HepG2 (cell line): Measurements from ENCODE around the gene VGF. TPM values are rescaled to one million over a fixed set of nuclear protein-coding genes. Genes with fewer than 3 reads are reported as not detected.
A peak's percentile ranks its signal among the peaks of the same experiment; 100 is the strongest.

Experiments
- HMG20A ChIP-seq: IDR thresholded peaks from 2 replicates; pipeline ENCODE4 v1.6.1; 2016; ENCODE audit warnings: borderline replicate concordance
- IRF2 ChIP-seq: IDR thresholded peaks from 2 replicates; pipeline ENCODE4 v1.6.1; 2018; ENCODE audit warnings: missing genetic modification reagents, missing compliant biosample characterization
- MED8 ChIP-seq: sonication (generic); formaldehyde crosslinking; IDR thresholded peaks from 2 replicates; pipeline ENCODE4 v1.8.1; 2023; ENCODE audit warnings: mild to moderate bottlenecking, missing genetic modification reagents; ENCODE audit not compliant: insufficient replicate concordance
- NCOA1 ChIP-seq: sonication (generic); formaldehyde crosslinking; IDR thresholded peaks from 2 replicates; pipeline ENCODE4 v1.9.0; 2021; ENCODE audit warnings: missing genetic modification reagents
- NR2C2 ChIP-seq: sonication (generic); formaldehyde crosslinking; IDR thresholded peaks from 2 replicates; pipeline ENCODE4 v1.4.0; 2020; ENCODE audit warnings: missing genetic modification reagents, mild to moderate bottlenecking, moderate library complexity, borderline replicate concordance
- RBFOX2 ChIP-seq: fragments of 200-400 bp; formaldehyde crosslinking; IDR thresholded peaks from 2 replicates; pipeline ENCODE4 v1.6.1; 2017; ENCODE audit warnings: low read depth, mild to moderate bottlenecking, low read length
- SOX6 ChIP-seq, 2 experiments: fragments of 450-650 bp in 1 of 2; sonication (generic) in 1 of 2; formaldehyde crosslinking in 1 of 2; IDR thresholded peaks; 2 replicates each; pipeline versions ENCODE4 v1.4.0 to v1.6.1; 2017 to 2020; ENCODE audit warnings: antibody characterized with exemption in 1 of 2, mild to moderate bottlenecking in 1 of 2, missing genetic modification reagents in 1 of 2
- SP2 ChIP-seq: sonication (generic); formaldehyde crosslinking; IDR thresholded peaks from 2 replicates; pipeline ENCODE4 v1.5.1; 2020; ENCODE audit warnings: mild to moderate bottlenecking, missing genetic modification reagents
- TCF12 ChIP-seq, 2 experiments: fragments of 450-650 bp in 1 of 2; sonication (generic) in 1 of 2; formaldehyde crosslinking in 1 of 2; IDR thresholded peaks; 2 replicates each; pipeline versions ENCODE4 v1.6.1 to v1.8.0; 2017 to 2022; ENCODE audit warnings: antibody characterized with exemption in 1 of 2, mild to moderate bottlenecking in 1 of 2, missing genetic modification reagents in 1 of 2, moderate library complexity in 1 of 2
- TMF1 ChIP-seq: sonication (generic); formaldehyde crosslinking; IDR thresholded peaks from 2 replicates; pipeline ENCODE4 v1.8.1; 2022; ENCODE audit warnings: low read depth, missing genetic modification reagents
- ZNF253 ChIP-seq: sonication (generic); formaldehyde crosslinking; IDR thresholded peaks from 2 replicates; pipeline ENCODE4 v1.8.0; 2022; ENCODE audit warnings: mild to moderate bottlenecking, missing genetic modification reagents, borderline replicate concordance
- ZNF337 ChIP-seq: sonication (generic); formaldehyde crosslinking; IDR thresholded peaks from 2 replicates; pipeline ENCODE4 v1.5.1; 2020; ENCODE audit warnings: missing genetic modification reagents, low read depth, mild to moderate bottlenecking, borderline replicate concordance
- ZNF749 ChIP-seq: sonication (generic); formaldehyde crosslinking; IDR thresholded peaks from 2 replicates; pipeline ENCODE4 v1.8.0; 2022; ENCODE audit warnings: mild to moderate bottlenecking, missing genetic modification reagents, moderate library complexity, borderline replicate concordance
- ZNF841 ChIP-seq: sonication (generic); formaldehyde crosslinking; IDR thresholded peaks from 2 replicates; pipeline ENCODE4 v1.8.1; 2023; ENCODE audit warnings: missing genetic modification reagents, borderline replicate concordance
- polyA plus RNA-seq, 8 experiments: library from polyadenylated mRNA; depleted of rRNA in 3 of 8; stranded (reverse) in 7 of 8; unstranded in 1 of 8; fragments of >200 nt; fragmentation: Illumina TruSeq in 4 of 8; extraction: Trizol in 4 of 8; gene quantifications; 2 replicates each; pipeline versions ENCODE4 v1.2.1 to v1.2.3, GENCODE V29; 2011 to 2016; ENCODE audit warnings: low read depth in 4 of 8, missing spikeins in 1 of 8, mixed read lengths in 1 of 8; ENCODE audit not compliant: insufficient read depth in 1 of 8
- total RNA-seq, 5 experiments: library from RNA; depleted of rRNA; stranded (reverse); fragments of >200 nt; fragmentation: Illumina TruSeq; extraction: Trizol; gene quantifications; 2 replicates each; pipeline ENCODE4 v1.2.3, GENCODE V29; 2016; ENCODE audit warnings: low read depth in 1 of 5
- TF ChIP-seq, protein P1 (sequence below): IDR thresholded peaks from 2 replicates; pipeline ENCODE4 v1.6.1; 2012; ENCODE audit warnings: inconsistent platforms
- TF ChIP-seq, protein P2 (sequence below): sonication (generic); formaldehyde crosslinking; IDR thresholded peaks from 2 replicates; pipeline ENCODE4 v1.4.0; 2020; ENCODE audit warnings: mild to moderate bottlenecking, missing genetic modification reagents
- TF ChIP-seq, protein P3 (sequence below): sonication (generic); formaldehyde crosslinking; IDR thresholded peaks from 2 replicates; pipeline ENCODE4 v1.8.0; 2022; ENCODE audit warnings: mild to moderate bottlenecking, missing genetic modification reagents, moderate library complexity
- TF ChIP-seq, protein P4 (sequence below): sonication (generic); formaldehyde crosslinking; conservative IDR thresholded peaks from 2 replicates; pipeline ENCODE4 v1.8.0; 2022; ENCODE audit warnings: missing genetic modification reagents

Gene VGF
- total and polyA plus RNA-seq, 2 of the 13 experiments (the other 11 are each of a cell fraction or from before 2014, with no cell fraction given), result 0.12 to 0.46 TPM

DNA sequence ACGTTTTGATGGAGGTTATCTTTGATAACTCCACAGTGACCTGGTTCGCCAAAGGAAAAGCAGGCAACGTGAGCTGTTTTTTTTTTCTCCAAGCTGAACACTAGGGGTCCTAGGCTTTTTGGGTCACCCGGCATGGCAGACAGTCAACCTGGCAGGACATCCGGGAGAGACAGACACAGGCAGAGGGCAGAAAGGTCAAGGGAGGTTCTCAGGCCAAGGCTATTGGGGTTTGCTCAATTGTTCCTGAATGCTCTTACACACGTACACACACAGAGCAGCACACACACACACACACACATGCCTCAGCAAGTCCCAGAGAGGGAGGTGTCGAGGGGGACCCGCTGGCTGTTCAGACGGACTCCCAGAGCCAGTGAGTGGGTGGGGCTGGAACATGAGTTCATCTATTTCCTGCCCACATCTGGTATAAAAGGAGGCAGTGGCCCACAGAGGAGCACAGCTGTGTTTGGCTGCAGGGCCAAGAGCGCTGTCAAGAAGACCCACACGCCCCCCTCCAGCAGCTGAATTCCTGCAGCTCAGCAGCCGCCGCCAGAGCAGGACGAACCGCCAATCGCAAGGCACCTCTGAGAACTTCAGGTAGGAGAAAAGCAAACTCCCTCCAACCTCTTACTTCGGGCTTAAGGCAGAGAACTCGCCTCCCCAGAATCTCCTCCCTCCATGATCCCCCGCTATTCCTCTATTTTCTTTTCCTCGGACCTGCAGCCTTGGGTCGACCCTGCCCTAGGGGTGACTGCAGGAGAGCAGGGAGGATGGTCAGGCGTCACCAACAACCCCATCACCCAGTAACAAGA lies 38.5 kb downstream of the VGF start, which contains the start of gene SERPINE1 (continued):
- peak; percentile 72; the same call in 1 of the 2 replicates for TF ChIP-seq ZNF337
- peak; percentile 75 for TF ChIP-seq TMF1 (CRISPR knock-in tag)
- peak; percentile 92; the same call in 1 of the 2 replicates for TF ChIP-seq NCOA1 (CRISPR knock-in tag)
- TF ChIP-seq TCF12 (IDR thresholded peaks at IDR 0.05), result no peak
- peak; percentile 97 for TF ChIP-seq TCF12 (CRISPR knock-in tag; IDR thresholded peaks at IDR 0.05)
- TF ChIP-seq, protein P1, sequence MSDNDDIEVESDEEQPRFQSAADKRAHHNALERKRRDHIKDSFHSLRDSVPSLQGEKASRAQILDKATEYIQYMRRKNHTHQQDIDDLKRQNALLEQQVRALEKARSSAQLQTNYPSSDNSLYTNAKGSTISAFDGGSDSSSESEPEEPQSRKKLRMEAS, result peak; percentile 18
- TF ChIP-seq SOX6 (IDR thresholded peaks at IDR 0.05), result no peak
- TF ChIP-seq SOX6 (CRISPR knock-in tag; IDR thresholded peaks at IDR 0.05), result peak; percentile 99
- TF ChIP-seq ZNF749 (CRISPR knock-in tag), result no peak; the same call in 1 of the 2 replicates
- peak; percentile 71; the same call in 1 of the 2 replicates for TF ChIP-seq HMG20A (CRISPR knock-in tag)
- TF ChIP-seq SP2 (CRISPR knock-in tag), result no peak
- TF ChIP-seq IRF2, result peak; percentile 23; the same call in 1 of the 2 replicates
- TF ChIP-seq ZNF841, result no peak
- TF ChIP-seq, protein P2, sequence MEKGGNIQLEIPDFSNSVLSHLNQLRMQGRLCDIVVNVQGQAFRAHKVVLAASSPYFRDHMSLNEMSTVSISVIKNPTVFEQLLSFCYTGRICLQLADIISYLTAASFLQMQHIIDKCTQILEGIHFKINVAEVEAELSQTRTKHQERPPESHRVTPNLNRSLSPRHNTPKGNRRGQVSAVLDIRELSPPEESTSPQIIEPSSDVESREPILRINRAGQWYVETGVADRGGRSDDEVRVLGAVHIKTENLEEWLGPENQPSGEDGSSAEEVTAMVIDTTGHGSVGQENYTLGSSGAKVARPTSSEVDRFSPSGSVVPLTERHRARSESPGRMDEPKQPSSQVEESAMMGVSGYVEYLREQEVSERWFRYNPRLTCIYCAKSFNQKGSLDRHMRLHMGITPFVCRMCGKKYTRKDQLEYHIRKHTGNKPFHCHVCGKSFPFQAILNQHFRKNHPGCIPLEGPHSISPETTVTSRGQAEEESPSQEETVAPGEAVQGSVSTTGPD, result no peak
- TF ChIP-seq NR2C2 (CRISPR knock-in tag), result peak; percentile 88
- 0 out of 2 replicates have a peak, but pooled peaks have one; percentile 1 for TF ChIP-seq ZNF253
- TF ChIP-seq, protein P3, sequence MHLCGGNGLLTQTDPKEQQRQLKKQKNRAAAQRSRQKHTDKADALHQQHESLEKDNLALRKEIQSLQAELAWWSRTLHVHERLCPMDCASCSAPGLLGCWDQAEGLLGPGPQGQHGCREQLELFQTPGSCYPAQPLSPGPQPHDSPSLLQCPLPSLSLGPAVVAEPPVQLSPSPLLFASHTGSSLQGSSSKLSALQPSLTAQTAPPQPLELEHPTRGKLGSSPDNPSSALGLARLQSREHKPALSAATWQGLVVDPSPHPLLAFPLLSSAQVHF (CRISPR knock-in tag), result peak; percentile 58; the same call in 1 of the 2 replicates
- peak; percentile 83 for TF ChIP-seq RBFOX2
- peak; percentile 93 for TF ChIP-seq MED8
- TF ChIP-seq, protein P4, sequence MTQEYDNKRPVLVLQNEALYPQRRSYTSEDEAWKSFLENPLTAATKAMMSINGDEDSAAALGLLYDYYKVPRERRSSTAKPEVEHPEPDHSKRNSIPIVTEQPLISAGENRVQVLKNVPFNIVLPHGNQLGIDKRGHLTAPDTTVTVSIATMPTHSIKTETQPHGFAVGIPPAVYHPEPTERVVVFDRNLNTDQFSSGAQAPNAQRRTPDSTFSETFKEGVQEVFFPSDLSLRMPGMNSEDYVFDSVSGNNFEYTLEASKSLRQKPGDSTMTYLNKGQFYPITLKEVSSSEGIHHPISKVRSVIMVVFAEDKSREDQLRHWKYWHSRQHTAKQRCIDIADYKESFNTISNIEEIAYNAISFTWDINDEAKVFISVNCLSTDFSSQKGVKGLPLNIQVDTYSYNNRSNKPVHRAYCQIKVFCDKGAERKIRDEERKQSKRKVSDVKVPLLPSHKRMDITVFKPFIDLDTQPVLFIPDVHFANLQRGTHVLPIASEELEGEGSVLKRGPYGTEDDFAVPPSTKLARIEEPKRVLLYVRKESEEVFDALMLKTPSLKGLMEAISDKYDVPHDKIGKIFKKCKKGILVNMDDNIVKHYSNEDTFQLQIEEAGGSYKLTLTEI (CRISPR knock-in tag), result no peak
